Lower lobe of right lung (tissue), 2 donors: Measurements from ENCODE around the gene PHOSPHO1. TPM values are rescaled to one million over a fixed set of nuclear protein-coding genes. Genes with fewer than 3 reads are reported as not detected.
"Not testable (repeated sequence)": the region's sequence is repeated elsewhere in the genome, so short reads cannot be mapped to it uniquely, and the experiment has no call there.

ENCODE experiments used
- ATAC-seq, 2 donors: fragments of 200-7000 bp; cut with Tn5 transposase; one replicate each; pipeline ENCODE4 v1.9.1; 2020 to 2022; ENCODE audit warnings: mild to moderate bottlenecking in 2 of 2, moderate library complexity in 2 of 2
- DNase-seq: peaks from one replicate; pipeline ENCODE4 v3.0.0-alpha.2; 2020
- H3K27ac ChIP-seq: fragments of 200-600 bp; one replicate; pipeline ENCODE4 v1.8.0; 2022
- H3K27me3 ChIP-seq: fragments of 200-600 bp; one replicate; pipeline ENCODE4 v1.8.0; 2022; ENCODE audit warnings: low read depth
- H3K36me3 ChIP-seq: fragments of 200-600 bp; one replicate; pipeline ENCODE4 v1.8.0; 2022; ENCODE audit warnings: mild to moderate bottlenecking
- H3K4me1 ChIP-seq: fragments of 200-600 bp; one replicate; pipeline ENCODE4 v1.8.0; 2022
- H3K4me3 ChIP-seq: fragments of 200-600 bp; one replicate; pipeline ENCODE4 v1.8.0; 2022; ENCODE audit warnings: mild to moderate bottlenecking
- H3K9me3 ChIP-seq: fragments of 200-600 bp; one replicate; pipeline ENCODE4 v1.8.0; 2022
- CTCF ChIP-seq: fragments of 200-600 bp; IDR thresholded peaks from one replicate; pipeline ENCODE4 v1.8.0; 2022; ENCODE audit warnings: antibody characterized with exemption, mild to moderate bottlenecking
- intact Hi-C: fragments of 100-400 bp; cut with DNase I; formaldehyde crosslinking; loops from one replicate; pipeline ENCODE4 v1.11.0; 2022
- long read RNA-seq: library from polyadenylated mRNA; unstranded; transcript quantifications from one replicate; pipeline ENCODE4 v2.0.0, GENCODE V29; 2021
- total RNA-seq: library from RNA; stranded (reverse); fragmentation: NEBNext Ultra II Directional; extraction: Animal tissue kit (Norgen Biotek cat#: 25700); gene quantifications from one replicate; pipeline ENCODE4 v1.2.1, GENCODE V29; 2021
- donor health status: DM: no; HTN: yes; CAD: no; lungs with severe emphysema.

The PHOSPHO1 gene
- total RNA-seq = 1.9 TPM
- long read RNA-seq, partial matches to known transcripts = 2 of 4 reads
- long read RNA-seq, other reads (novel, unspliced or antisense) = 2 of 4 reads

- no peak within 1 kb of the TSS for H3K27ac ChIP-seq
- intact Hi-C loops = no loop called here
These were observed at the start of gene PHOSPHO1 for GRCh38 chr17:49230636-49231562. PHOSPHO1 (minus strand) TSS chr17:49230787; CDS start chr17:49226691, 4,096 bp downstream.

GRCh38 chr17:49280061-49280460, 49.5 kb upstream of the PHOSPHO1 start:
- no peak for TF ChIP-seq CTCF
- Histone ChIP-seq H3K9me3 (no peaks in the 10 kb centered on the region), H3K27ac (no peak overlapping the region), H3K27me3 (no peaks in the 10 kb centered on the region), H3K4me1 (no peaks in the 10 kb centered on the region), H3K36me3 (no peaks in the 10 kb centered on the region), H3K4me3 (no peak overlapping the region)
- intact Hi-C loops = no loop called here
- DNase-seq (no peak), ATAC-seq (no peak)

More at GRCh38 chr17:49230636-49231562, at the start of gene PHOSPHO1:
- TF ChIP-seq CTCF = no peak
- ATAC-seq (peak; percentile 91 to 94), DNase-seq (peak; percentile 91)
- Histone ChIP-seq H3K4me3 (peak within 1 kb of the TSS; percentile 68), H3K4me1 (peaks cover 20% of the 10 kb centered on the region), H3K27me3 (peaks cover 8% of the 10 kb centered on the region), H3K9me3 (no peaks in the 10 kb centered on the region), H3K36me3 (no peaks in the 10 kb centered on the region)

GRCh38 chr17:49279263-49280015, 48.9 kb upstream of the PHOSPHO1 start:
- H3K4me3 ChIP-seq, ATAC-seq, H3K9me3 ChIP-seq, intact Hi-C loops, H3K27ac ChIP-seq, DNase-seq, H3K27me3 ChIP-seq, H3K36me3 ChIP-seq, H3K4me1 ChIP-seq: not testable (repeated sequence)

- no peaks in the 10 kb centered on the region for H3K4me1 ChIP-seq
- H3K27me3 ChIP-seq = no peaks in the 10 kb centered on the region
- H3K27ac ChIP-seq = no peak overlapping the region
- intact Hi-C loops = no loop called here
- DNase-seq (no peak), ATAC-seq (no peak)
- no peak for TF ChIP-seq CTCF
- no peaks in the 10 kb centered on the region for H3K36me3 ChIP-seq
- no peak overlapping the region for H3K4me3 ChIP-seq
- no peaks in the 10 kb centered on the region for H3K9me3 ChIP-seq
These were observed 47.5 kb upstream of the PHOSPHO1 start for GRCh38 chr17:49278076-49278475.

- Histone ChIP-seq H3K4me3 (no peak overlapping the region), H3K4me1 (no peaks in the 10 kb centered on the region), H3K36me3 (no peaks in the 10 kb centered on the region), H3K9me3 (no peaks in the 10 kb centered on the region), H3K27me3 (no peaks in the 10 kb centered on the region), H3K27ac (no peak overlapping the region)
- ATAC-seq (no peak), DNase-seq (no peak)
- intact Hi-C loops = no loop called here
- TF ChIP-seq CTCF = no peak
These were observed 47.1 kb upstream of the PHOSPHO1 start for GRCh38 chr17:49277638-49278037.

GRCh38 chr17:49275981-49276380, 45.4 kb upstream of the PHOSPHO1 start:
- H3K9me3 ChIP-seq, H3K27me3 ChIP-seq, H3K27ac ChIP-seq, ATAC-seq, intact Hi-C loops, H3K4me3 ChIP-seq, DNase-seq, H3K36me3 ChIP-seq, H3K4me1 ChIP-seq: not testable (repeated sequence)
